Measurements from ENCODE around the gene DLD. TPM values are rescaled to one million over a fixed set of nuclear protein-coding genes. Genes with fewer than 3 reads are reported as not detected.

Gene DLD
- total RNA-seq, 1 experiment from 2014 or later = 72.1 TPM

GRCh38 chr7:107911981-107912380 is 21.0 kb downstream of the DLD start:
- Mint-ChIP-seq H3K9me3 (peaks cover 4% of the 10 kb centered on the region), H3K4me3 (no peak overlapping the region), H3K36me3 (peaks cover 45% of the 10 kb centered on the region), H3K4me1 (no peaks in the 10 kb centered on the region), H3K27ac (no peak overlapping the region), H3K27me3 (ENCODE audit: low read depth) (no peaks in the 10 kb centered on the region)
- POLR2A ChIA-PET = no interaction called here
- DNase-seq (ENCODE audit: low spot score) = no peak
- CTCF ChIA-PET = no interaction called here
- TF ChIP-seq, protein P1, sequence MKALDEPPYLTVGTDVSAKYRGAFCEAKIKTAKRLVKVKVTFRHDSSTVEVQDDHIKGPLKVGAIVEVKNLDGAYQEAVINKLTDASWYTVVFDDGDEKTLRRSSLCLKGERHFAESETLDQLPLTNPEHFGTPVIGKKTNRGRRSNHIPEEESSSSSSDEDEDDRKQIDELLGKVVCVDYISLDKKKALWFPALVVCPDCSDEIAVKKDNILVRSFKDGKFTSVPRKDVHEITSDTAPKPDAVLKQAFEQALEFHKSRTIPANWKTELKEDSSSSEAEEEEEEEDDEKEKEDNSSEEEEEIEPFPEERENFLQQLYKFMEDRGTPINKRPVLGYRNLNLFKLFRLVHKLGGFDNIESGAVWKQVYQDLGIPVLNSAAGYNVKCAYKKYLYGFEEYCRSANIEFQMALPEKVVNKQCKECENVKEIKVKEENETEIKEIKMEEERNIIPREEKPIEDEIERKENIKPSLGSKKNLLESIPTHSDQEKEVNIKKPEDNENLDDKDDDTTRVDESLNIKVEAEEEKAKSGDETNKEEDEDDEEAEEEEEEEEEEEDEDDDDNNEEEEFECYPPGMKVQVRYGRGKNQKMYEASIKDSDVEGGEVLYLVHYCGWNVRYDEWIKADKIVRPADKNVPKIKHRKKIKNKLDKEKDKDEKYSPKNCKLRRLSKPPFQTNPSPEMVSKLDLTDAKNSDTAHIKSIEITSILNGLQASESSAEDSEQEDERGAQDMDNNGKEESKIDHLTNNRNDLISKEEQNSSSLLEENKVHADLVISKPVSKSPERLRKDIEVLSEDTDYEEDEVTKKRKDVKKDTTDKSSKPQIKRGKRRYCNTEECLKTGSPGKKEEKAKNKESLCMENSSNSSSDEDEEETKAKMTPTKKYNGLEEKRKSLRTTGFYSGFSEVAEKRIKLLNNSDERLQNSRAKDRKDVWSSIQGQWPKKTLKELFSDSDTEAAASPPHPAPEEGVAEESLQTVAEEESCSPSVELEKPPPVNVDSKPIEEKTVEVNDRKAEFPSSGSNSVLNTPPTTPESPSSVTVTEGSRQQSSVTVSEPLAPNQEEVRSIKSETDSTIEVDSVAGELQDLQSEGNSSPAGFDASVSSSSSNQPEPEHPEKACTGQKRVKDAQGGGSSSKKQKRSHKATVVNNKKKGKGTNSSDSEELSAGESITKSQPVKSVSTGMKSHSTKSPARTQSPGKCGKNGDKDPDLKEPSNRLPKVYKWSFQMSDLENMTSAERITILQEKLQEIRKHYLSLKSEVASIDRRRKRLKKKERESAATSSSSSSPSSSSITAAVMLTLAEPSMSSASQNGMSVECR (CRISPR knock-in tag; IDR thresholded peaks at IDR 0.05; ENCODE audit: borderline replicate concordance) = no peak
- no peak for TF ChIP-seq ZNF416 (CRISPR knock-in tag; IDR thresholded peaks at IDR 0.05)
- TF ChIP-seq, protein P2, sequence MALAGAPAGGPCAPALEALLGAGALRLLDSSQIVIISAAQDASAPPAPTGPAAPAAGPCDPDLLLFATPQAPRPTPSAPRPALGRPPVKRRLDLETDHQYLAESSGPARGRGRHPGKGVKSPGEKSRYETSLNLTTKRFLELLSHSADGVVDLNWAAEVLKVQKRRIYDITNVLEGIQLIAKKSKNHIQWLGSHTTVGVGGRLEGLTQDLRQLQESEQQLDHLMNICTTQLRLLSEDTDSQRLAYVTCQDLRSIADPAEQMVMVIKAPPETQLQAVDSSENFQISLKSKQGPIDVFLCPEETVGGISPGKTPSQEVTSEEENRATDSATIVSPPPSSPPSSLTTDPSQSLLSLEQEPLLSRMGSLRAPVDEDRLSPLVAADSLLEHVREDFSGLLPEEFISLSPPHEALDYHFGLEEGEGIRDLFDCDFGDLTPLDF (CRISPR knock-in tag; IDR thresholded peaks at IDR 0.05) = no peak
- TF ChIP-seq JAZF1 (CRISPR knock-in tag; IDR thresholded peaks at IDR 0.05) = no peak
- TF ChIP-seq ELF4 (CRISPR knock-in tag; IDR thresholded peaks at IDR 0.05; ENCODE audit: low read depth) = no peak
- TF ChIP-seq FOXJ3 (CRISPR knock-in tag; IDR thresholded peaks at IDR 0.05; ENCODE audit: borderline replicate concordance) = no peak
- no peak for TF ChIP-seq NR2C2 (CRISPR knock-in tag; IDR thresholded peaks at IDR 0.05)
- TF ChIP-seq ZMAT4 (CRISPR knock-in tag; IDR thresholded peaks at IDR 0.05) = no peak
- TF ChIP-seq, protein P3, sequence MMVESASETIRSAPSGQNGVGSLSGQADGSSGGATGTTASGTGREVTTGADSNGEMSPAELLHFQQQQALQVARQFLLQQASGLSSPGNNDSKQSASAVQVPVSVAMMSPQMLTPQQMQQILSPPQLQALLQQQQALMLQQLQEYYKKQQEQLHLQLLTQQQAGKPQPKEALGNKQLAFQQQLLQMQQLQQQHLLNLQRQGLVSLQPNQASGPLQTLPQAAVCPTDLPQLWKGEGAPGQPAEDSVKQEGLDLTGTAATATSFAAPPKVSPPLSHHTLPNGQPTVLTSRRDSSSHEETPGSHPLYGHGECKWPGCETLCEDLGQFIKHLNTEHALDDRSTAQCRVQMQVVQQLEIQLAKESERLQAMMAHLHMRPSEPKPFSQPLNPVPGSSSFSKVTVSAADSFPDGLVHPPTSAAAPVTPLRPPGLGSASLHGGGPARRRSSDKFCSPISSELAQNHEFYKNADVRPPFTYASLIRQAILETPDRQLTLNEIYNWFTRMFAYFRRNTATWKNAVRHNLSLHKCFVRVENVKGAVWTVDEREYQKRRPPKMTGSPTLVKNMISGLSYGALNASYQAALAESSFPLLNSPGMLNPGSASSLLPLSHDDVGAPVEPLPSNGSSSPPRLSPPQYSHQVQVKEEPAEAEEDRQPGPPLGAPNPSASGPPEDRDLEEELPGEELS (CRISPR knock-in tag; IDR thresholded peaks at IDR 0.05) = no peak
- TF ChIP-seq MXD4 (CRISPR knock-in tag; IDR thresholded peaks at IDR 0.05; ENCODE audit: borderline replicate concordance) = no peak
- no peak for ATAC-seq

- DNase-seq (ENCODE audit: low spot score) (no peak), ATAC-seq (no peak)
- ChIA-PET CTCF (no interaction called here), POLR2A (no interaction called here)
- Mint-ChIP-seq H3K4me1 (no peaks in the 10 kb centered on the region), H3K4me3 (no peak overlapping the region), H3K36me3 (peaks cover 52% of the 10 kb centered on the region), H3K27ac (peak overlapping the region; percentile 78; the same call in 1 of the 2 replicates), H3K9me3 (peaks cover 4% of the 10 kb centered on the region), H3K27me3 (ENCODE audit: low read depth) (no peaks in the 10 kb centered on the region)
- TF ChIP-seq, protein P1 (CRISPR knock-in tag; IDR thresholded peaks at IDR 0.05; ENCODE audit: borderline replicate concordance) = no peak
- TF ChIP-seq ZNF317 (CRISPR knock-in tag; IDR thresholded peaks at IDR 0.05; ENCODE audit: borderline replicate concordance, low read depth) = no peak
- TF ChIP-seq SMAD3 (CRISPR knock-in tag; IDR thresholded peaks at IDR 0.05; ENCODE audit: borderline replicate concordance) = no peak
- no peak for TF ChIP-seq KAT7 (CRISPR knock-in tag; IDR thresholded peaks at IDR 0.05; ENCODE audit: borderline replicate concordance)
- no peak for TF ChIP-seq NFYB (CRISPR knock-in tag; conservative IDR thresholded peaks at IDR 0.05; ENCODE audit: low read depth)
- no peak for TF ChIP-seq CTCF (IDR thresholded peaks at IDR 0.05)
- TF ChIP-seq, protein P4, sequence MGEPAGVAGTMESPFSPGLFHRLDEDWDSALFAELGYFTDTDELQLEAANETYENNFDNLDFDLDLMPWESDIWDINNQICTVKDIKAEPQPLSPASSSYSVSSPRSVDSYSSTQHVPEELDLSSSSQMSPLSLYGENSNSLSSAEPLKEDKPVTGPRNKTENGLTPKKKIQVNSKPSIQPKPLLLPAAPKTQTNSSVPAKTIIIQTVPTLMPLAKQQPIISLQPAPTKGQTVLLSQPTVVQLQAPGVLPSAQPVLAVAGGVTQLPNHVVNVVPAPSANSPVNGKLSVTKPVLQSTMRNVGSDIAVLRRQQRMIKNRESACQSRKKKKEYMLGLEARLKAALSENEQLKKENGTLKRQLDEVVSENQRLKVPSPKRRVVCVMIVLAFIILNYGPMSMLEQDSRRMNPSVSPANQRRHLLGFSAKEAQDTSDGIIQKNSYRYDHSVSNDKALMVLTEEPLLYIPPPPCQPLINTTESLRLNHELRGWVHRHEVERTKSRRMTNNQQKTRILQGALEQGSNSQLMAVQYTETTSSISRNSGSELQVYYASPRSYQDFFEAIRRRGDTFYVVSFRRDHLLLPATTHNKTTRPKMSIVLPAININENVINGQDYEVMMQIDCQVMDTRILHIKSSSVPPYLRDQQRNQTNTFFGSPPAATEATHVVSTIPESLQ (CRISPR knock-in tag; IDR thresholded peaks at IDR 0.05) = no peak
- TF ChIP-seq ZNF671 (CRISPR knock-in tag; IDR thresholded peaks at IDR 0.05) = no peak
Measured at GRCh38 chr7:107913851-107914250, 22.9 kb downstream of the DLD start.
